CD14-positive monocyte (primary cell): ENCODE results near the gene FAM89A. TPM values are rescaled to one million over a fixed set of nuclear protein-coding genes. Genes with fewer than 3 reads are reported as not detected.
A peak's percentile ranks its signal among the peaks of the same experiment; 100 is the strongest.

ENCODE experiments used
- DNase-seq, 3 donors: peaks; one replicate each; pipeline ENCODE4 v3.0.0-alpha.2; 2011 to 2022
- H2AFZ ChIP-seq: 2 replicates; pipeline ENCODE4 v1.6.0; 2012; ENCODE audit warnings: mild to moderate bottlenecking, low read depth, low read length, inconsistent platforms; ENCODE audit not compliant: insufficient read depth, poor library complexity, severe bottlenecking
- H3K27ac ChIP-seq, 2 donors: 1 replicate in 1 of 2; 2 replicates in 1 of 2; pipeline ENCODE4 v1.5.1; 2012 to 2013; ENCODE audit warnings: low read length in 2 of 2, control low read depth in 1 of 2, inconsistent platforms in 1 of 2, low read depth in 1 of 2, mild to moderate bottlenecking in 1 of 2
- H3K27me3 ChIP-seq, 2 donors: one replicate each; pipeline versions ENCODE4 v1.6.0 to v1.6.1; 2011 to 2013; ENCODE audit warnings: low read length in 2 of 2; ENCODE audit not compliant: control insufficient read depth in 2 of 2, insufficient read depth in 2 of 2
- H3K36me3 ChIP-seq, 2 donors: replicated peaks in 1 of 2; 1 replicate in 1 of 2; 2 replicates in 1 of 2; pipeline versions ENCODE4 v1.5.1 to v1.6.1; 2012 to 2013; ENCODE audit warnings: low read length in 2 of 2, control low read depth in 1 of 2, inconsistent platforms in 1 of 2, mild to moderate bottlenecking in 1 of 2; ENCODE audit not compliant: insufficient read depth in 2 of 2, control insufficient read depth in 1 of 2
- H3K4me1 ChIP-seq, 2 donors: 1 replicate in 1 of 2; 2 replicates in 1 of 2; pipeline versions ENCODE4 v1.5.1 to v1.6.1; 2012 to 2013; ENCODE audit warnings: low read length in 2 of 2, control low read depth in 1 of 2, inconsistent platforms in 1 of 2, mild to moderate bottlenecking in 1 of 2, moderate library complexity in 1 of 2; ENCODE audit not compliant: insufficient read depth in 2 of 2, control insufficient read depth in 1 of 2
- H3K4me2 ChIP-seq: replicated peaks from 2 replicates; pipeline ENCODE3; 2012; ENCODE audit warnings: low read length, moderate library complexity, mild to moderate bottlenecking; ENCODE audit not compliant: poor library complexity, severe bottlenecking; ENCODE audit errors: extremely low read depth
- H3K4me3 ChIP-seq, 3 experiments: fragments of 200-600 bp in 1 of 3; sonication (generic) in 1 of 3; replicated peaks in 1 of 3; 1 replicate in 2 of 3; 2 replicates in 1 of 3; pipeline ENCODE4 v1.5.1; 2011 to 2013; ENCODE audit warnings: low read length in 3 of 3, mild to moderate bottlenecking in 3 of 3, control low read depth in 2 of 3, low read depth in 2 of 3, inconsistent platforms in 1 of 3, moderate library complexity in 1 of 3
- H3K79me2 ChIP-seq: 2 replicates; pipeline ENCODE4 v1.6.0; 2012; ENCODE audit warnings: mild to moderate bottlenecking, control low read depth, inconsistent platforms, low read length, moderate library complexity; ENCODE audit not compliant: insufficient read depth
- H3K9ac ChIP-seq: 2 replicates; pipeline ENCODE4 v1.6.0; 2017; ENCODE audit warnings: low read length, mild to moderate bottlenecking; ENCODE audit not compliant: insufficient read depth, poor library complexity, severe bottlenecking
- H3K9me3 ChIP-seq, 2 donors: replicated peaks in 1 of 2; 1 replicate in 1 of 2; 2 replicates in 1 of 2; pipeline versions ENCODE4 v1.5.1 to v1.6.1; 2012 to 2013; ENCODE audit warnings: low read length in 2 of 2, control low read depth in 1 of 2; ENCODE audit not compliant: control insufficient read depth in 1 of 2, insufficient read depth in 1 of 2
- H4K20me1 ChIP-seq: 2 replicates; pipeline ENCODE4 v1.6.0; 2012; ENCODE audit warnings: mild to moderate bottlenecking, low read length, control low read depth, moderate library complexity; ENCODE audit not compliant: insufficient read depth
- H3K27ac Mint-ChIP-seq, 7 donors: one replicate each; pipeline ENCODE4 v1.8.0; 2020; ENCODE audit warnings: mild to moderate bottlenecking in 7 of 7, mixed read lengths in 7 of 7, moderate library complexity in 6 of 7, inconsistent platforms in 2 of 7
- H3K27me3 Mint-ChIP-seq, 3 donors: one replicate each; pipeline ENCODE4 v1.8.0; 2021 to 2022; ENCODE audit warnings: low read depth in 3 of 3, mild to moderate bottlenecking in 3 of 3, mixed read lengths in 3 of 3, moderate library complexity in 3 of 3, inconsistent platforms in 1 of 3
- H3K36me3 Mint-ChIP-seq, 2 donors: one replicate each; pipeline ENCODE4 v1.8.0; 2020; ENCODE audit warnings: mixed read lengths in 2 of 2, inconsistent platforms in 1 of 2, mild to moderate bottlenecking in 1 of 2
- H3K4me1 Mint-ChIP-seq: one replicate; pipeline ENCODE4 v1.8.0; 2020; ENCODE audit warnings: mild to moderate bottlenecking, mixed read lengths
- H3K4me3 Mint-ChIP-seq, 2 donors: one replicate each; pipeline ENCODE4 v1.8.0; 2020; ENCODE audit warnings: mild to moderate bottlenecking in 2 of 2, mixed read lengths in 2 of 2, moderate library complexity in 1 of 2
- H3K9me3 Mint-ChIP-seq, 7 donors: one replicate each; pipeline ENCODE4 v1.8.0; 2020 to 2022; ENCODE audit warnings: mixed read lengths in 7 of 7, mild to moderate bottlenecking in 6 of 7, moderate library complexity in 6 of 7, inconsistent platforms in 2 of 7
- CTCF ChIP-seq: fragments of 200-600 bp; IDR thresholded peaks from one replicate; pipeline ENCODE4 v1.8.0; 2022; ENCODE audit warnings: antibody characterized with exemption, mild to moderate bottlenecking
- WGBS: methylation state at CpG from one replicate; pipeline ENCODE4 v1.1.5; 2013; ENCODE audit warnings: missing lambda C conversion rate; ENCODE audit not compliant: insufficient coverage; 5-methylcytosine and 5-hydroxymethylcytosine counted together
- intact Hi-C, 2 donors: fragments of 100-400 bp; cut with micrococcal nuclease; formaldehyde crosslinking; loops; one replicate each; pipeline versions ENCODE4 v1.15.0 to v1.15.1; 2023
- polyA plus RNA-seq, 3 donors: library from polyadenylated mRNA; depleted of rRNA in 1 of 3; unstranded in 2 of 3; stranded (reverse) in 1 of 3; fragments of 300-500 nt in 2 of 3; fragments of >200 nt in 1 of 3; fragmentation: Illumina TruSeq in 2 of 3; gene quantifications; 1 replicate in 2 of 3; 2 replicates in 1 of 3; pipeline ENCODE4 v1.2.3, GENCODE V29; 2012 to 2021

Gene FAM89A
- polyA plus RNA-seq, 3 donors: 2.0 to 11.7 (median 4.4) TPM

- peaks cover 61% of the 10 kb centered on the region for H3K79me2 ChIP-seq
- no peaks in the 10 kb centered on the region for H3K9me3 ChIP-seq
- peak overlapping the region; percentile 60 to 81 (median 66) for H3K4me3 ChIP-seq
- H3K9ac ChIP-seq: peak overlapping the region; percentile 70
- peaks cover 47 to 52% of the 10 kb centered on the region in 2 donors for H3K4me1 ChIP-seq
- H4K20me1 ChIP-seq: peaks cover 12% of the 10 kb centered on the region
- Mint-ChIP-seq H3K4me3 (peak overlapping the region; percentile 86 to 95), H3K4me1 (peaks cover 38% of the 10 kb centered on the region), H3K27ac (peak overlapping the region; percentile 86 to 96 (median 95)), H3K27me3 (peaks cover 0 to 2% (median 0%) of the 10 kb centered on the region in 3 donors), H3K36me3 (peaks cover 16 to 19% of the 10 kb centered on the region in 2 donors), H3K9me3 (no peaks in the 10 kb centered on the region)
- peak overlapping the region; percentile 81 for H2AFZ ChIP-seq
- no peak for TF ChIP-seq CTCF
- DNase-seq: peak; percentile 32 to 48 (median 45)
- H3K36me3 ChIP-seq: peaks cover 0 to 17% of the 10 kb centered on the region in 2 donors
- intact Hi-C loops: loop anchor here (5.0 to 10.0 kb wide), 4 partner anchors 60 to 360 kb away; partner anchors contain the start of genes C1orf198 (in 1 of the 2), EXOC8 (in 1 of the 2), FAM89A (in 1 of the 2) and SPRTN (in 1 of the 2)
- H3K4me2 ChIP-seq: peak overlapping the region; percentile 92
- peak overlapping the region; percentile 41 to 76 for H3K27ac ChIP-seq
- 20% methylated on average over 5 of the region's 14 CpGs for WGBS
- H3K27me3 ChIP-seq: no peaks in the 10 kb centered on the region
These were observed 63.0 kb downstream of the FAM89A start for GRCh38 chr1:230976825-230977747.

- peaks cover 0 to 2% (median 0%) of the 10 kb centered on the region in 3 donors for H3K27me3 Mint-ChIP-seq
- Histone ChIP-seq H3K4me2 (no peak overlapping the region), H3K4me1 (peaks cover 53 to 56% of the 10 kb centered on the region in 2 donors), H3K9ac (no peak overlapping the region), H2AFZ (no peak overlapping the region), H4K20me1 (peaks cover 7% of the 10 kb centered on the region), H3K79me2 (peaks cover 65% of the 10 kb centered on the region), H3K9me3 (no peaks in the 10 kb centered on the region), H3K4me3 (no peak overlapping the region), H3K36me3 (peaks cover 0 to 10% of the 10 kb centered on the region in 2 donors), H3K27ac (peak overlapping the region in 1 of 2 donors; percentile 76), H3K27me3 (no peaks in the 10 kb centered on the region)
- WGBS: no CpG with 5 or more reads among the region's 4 CpGs
- no peaks in the 10 kb centered on the region for H3K9me3 Mint-ChIP-seq
- DNase-seq: no peak
- H3K27ac Mint-ChIP-seq: peak overlapping the region in 3 of 7 donors; percentile 27 to 86 (median 38)
- no peak for TF ChIP-seq CTCF
- intact Hi-C loops: loop anchor here (5.0 to 10.0 kb wide), 4 partner anchors 59 to 361 kb away; partner anchors contain the start of genes C1orf198 (in 1 of the 2), EXOC8 (in 1 of the 2), FAM89A (in 1 of the 2) and SPRTN (in 1 of the 2)
- peaks cover 18 to 19% of the 10 kb centered on the region in 2 donors for H3K36me3 Mint-ChIP-seq
- H3K4me3 Mint-ChIP-seq: no peak overlapping the region
- peaks cover 44% of the 10 kb centered on the region for H3K4me1 Mint-ChIP-seq
These were observed 63.7 kb downstream of the FAM89A start for GRCh38 chr1:230976360-230976759.
